Activated naive CD4-positive, alpha-beta T cell treated with anti-CD3 and anti-CD28 coated beads for 36 hours (primary cell): ENCODE data around the gene MYL7. TPM values are rescaled to one million over a fixed set of nuclear protein-coding genes. Genes with fewer than 3 reads are reported as not detected.

Experiments used
- CTCF ChIA-PET: fragments of 350-600 bp; sonication (Branson Sonifier 250); formaldehyde crosslinking; loops from one replicate; lab custom pipeline; 2021; ENCODE audit warnings: antibody characterized with exemption; lab: Charles Lee
- DNase-seq: peaks from one replicate; pipeline ENCODE4 v3.0.0-alpha.2; 2020
- H3K27ac Mint-ChIP-seq: one replicate; pipeline ENCODE4 v1.8.0; 2021; ENCODE audit warnings: mild to moderate bottlenecking, mixed read lengths
- H3K27me3 Mint-ChIP-seq: one replicate; pipeline ENCODE4 v1.8.0; 2021; ENCODE audit warnings: low read depth, mixed read lengths
- H3K36me3 Mint-ChIP-seq: one replicate; pipeline ENCODE4 v1.8.0; 2021; ENCODE audit warnings: low read depth, mixed read lengths
- H3K4me1 Mint-ChIP-seq: one replicate; pipeline ENCODE4 v1.8.0; 2021; ENCODE audit warnings: low read depth, mixed read lengths
- H3K4me3 Mint-ChIP-seq: one replicate; pipeline ENCODE4 v1.8.0; 2021; ENCODE audit warnings: mild to moderate bottlenecking, moderate library complexity, mixed read lengths
- H3K9me3 Mint-ChIP-seq: one replicate; pipeline ENCODE4 v1.8.0; 2021; ENCODE audit warnings: mixed read lengths
- intact Hi-C: fragments of 100-400 bp; cut with micrococcal nuclease; formaldehyde crosslinking; loops from one replicate; pipeline ENCODE4 v1.15.1; 2023
- total RNA-seq, 2 experiments: library from RNA; stranded (reverse); gene quantifications; one replicate each; pipeline ENCODE4 v1.2.3, GENCODE V29; 2021

MYL7 gene
- total RNA-seq, 2 experiments from 2014 or later: not detected

DNA sequence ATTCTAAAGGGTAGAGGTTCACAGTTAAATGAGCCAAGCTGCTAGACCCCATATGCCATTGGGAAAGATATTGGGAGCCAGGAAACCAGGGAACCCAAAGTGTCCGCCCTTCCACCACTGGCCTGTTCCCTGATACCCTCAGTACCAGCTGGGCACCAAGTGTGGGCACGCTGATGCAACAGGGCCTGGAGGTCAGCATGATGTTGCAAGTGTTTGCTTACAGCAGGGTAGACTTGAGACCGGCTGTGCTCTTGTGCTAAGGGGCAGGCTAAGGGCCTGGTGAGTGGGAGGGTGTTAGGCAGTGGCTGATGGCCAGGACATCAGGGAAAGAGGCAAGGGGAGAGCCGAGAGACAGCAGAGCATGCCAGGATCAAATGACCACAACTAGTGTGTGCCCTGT, 21.0 kb upstream of the MYL7 start:
- H3K4me3 Mint-ChIP-seq: no peak overlapping the region
- H3K36me3 Mint-ChIP-seq: no peaks in the 10 kb centered on the region
- H3K27me3 Mint-ChIP-seq: no peaks in the 10 kb centered on the region
- intact Hi-C loops: no loop called here
- no peak overlapping the region for H3K27ac Mint-ChIP-seq
- no peaks in the 10 kb centered on the region for H3K4me1 Mint-ChIP-seq
- DNase-seq: no peak
- CTCF ChIA-PET: no interaction called here
- H3K9me3 Mint-ChIP-seq: peaks cover 2% of the 10 kb centered on the region

DNA sequence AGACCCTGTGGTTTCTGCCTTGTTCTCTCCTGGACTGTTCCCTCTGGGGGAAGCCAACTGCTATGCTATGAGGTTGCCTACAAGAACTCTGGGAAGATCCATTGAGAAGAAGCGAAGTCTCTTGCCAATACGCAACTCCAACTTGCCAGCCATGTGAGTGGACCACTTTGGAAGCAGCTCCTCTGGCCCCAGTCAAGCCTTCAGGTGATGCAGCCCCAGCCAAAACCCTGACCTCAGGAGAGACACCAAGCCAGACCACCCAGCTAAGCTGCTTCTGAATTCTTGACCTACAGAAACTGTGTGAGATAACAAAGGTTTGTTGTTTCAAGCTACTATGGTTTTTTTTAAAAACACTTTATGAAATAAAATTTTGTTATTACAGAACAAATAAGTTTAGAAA, 20.2 kb upstream of the MYL7 start:
- Mint-ChIP-seq H3K27ac (no peak overlapping the region), H3K9me3 (peaks cover 2% of the 10 kb centered on the region), H3K4me3 (no peak overlapping the region), H3K36me3 (no peaks in the 10 kb centered on the region), H3K27me3 (no peaks in the 10 kb centered on the region), H3K4me1 (no peaks in the 10 kb centered on the region)
- intact Hi-C loops: no loop called here
- DNase-seq: no peak
- CTCF ChIA-PET: no interaction called here

DNA sequence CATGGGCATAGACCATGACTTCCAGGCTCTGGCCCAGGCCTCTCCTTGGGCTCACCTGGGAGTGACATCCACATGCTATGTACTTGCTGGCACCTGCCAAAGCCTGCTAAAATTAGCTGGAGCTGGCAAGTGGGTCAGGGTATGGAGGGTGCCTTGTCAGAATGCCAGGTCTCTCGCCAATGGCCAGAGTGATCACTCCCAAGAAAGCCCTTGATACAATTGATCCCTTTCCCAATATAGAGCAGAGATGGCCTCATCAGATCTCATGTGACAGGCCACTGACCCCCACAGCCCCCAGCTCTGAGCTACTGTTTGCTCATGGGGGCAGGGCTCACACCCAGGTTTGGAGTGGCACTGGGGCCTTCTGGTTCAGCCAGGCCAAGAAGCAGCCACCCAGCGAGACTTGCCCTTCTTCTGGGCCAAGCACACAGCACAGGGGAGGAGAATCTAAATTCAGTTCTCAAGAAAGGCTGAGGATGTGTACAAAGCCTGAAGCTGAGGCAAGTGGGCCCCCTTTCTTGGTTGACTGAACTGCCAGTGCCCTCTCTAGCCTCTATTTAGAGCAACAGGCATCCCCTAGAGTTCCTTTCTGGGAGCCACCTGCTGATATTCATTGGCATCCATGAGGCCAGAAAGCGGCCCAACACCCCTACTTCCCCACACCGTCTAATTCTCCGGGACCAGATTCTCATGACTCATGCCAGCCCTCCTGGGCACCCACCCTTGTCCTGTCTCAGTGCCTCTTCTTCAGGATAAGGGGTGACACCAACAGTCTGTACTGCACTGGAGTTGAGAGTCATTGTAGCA, 18.9 kb upstream of the MYL7 start:
- no peak for DNase-seq
- Mint-ChIP-seq H3K9me3 (peaks cover 2% of the 10 kb centered on the region), H3K36me3 (no peaks in the 10 kb centered on the region), H3K4me3 (no peak overlapping the region), H3K27ac (no peak overlapping the region), H3K27me3 (no peaks in the 10 kb centered on the region), H3K4me1 (no peaks in the 10 kb centered on the region)
- CTCF ChIA-PET: no interaction called here
- intact Hi-C loops: no loop called here

DNA sequence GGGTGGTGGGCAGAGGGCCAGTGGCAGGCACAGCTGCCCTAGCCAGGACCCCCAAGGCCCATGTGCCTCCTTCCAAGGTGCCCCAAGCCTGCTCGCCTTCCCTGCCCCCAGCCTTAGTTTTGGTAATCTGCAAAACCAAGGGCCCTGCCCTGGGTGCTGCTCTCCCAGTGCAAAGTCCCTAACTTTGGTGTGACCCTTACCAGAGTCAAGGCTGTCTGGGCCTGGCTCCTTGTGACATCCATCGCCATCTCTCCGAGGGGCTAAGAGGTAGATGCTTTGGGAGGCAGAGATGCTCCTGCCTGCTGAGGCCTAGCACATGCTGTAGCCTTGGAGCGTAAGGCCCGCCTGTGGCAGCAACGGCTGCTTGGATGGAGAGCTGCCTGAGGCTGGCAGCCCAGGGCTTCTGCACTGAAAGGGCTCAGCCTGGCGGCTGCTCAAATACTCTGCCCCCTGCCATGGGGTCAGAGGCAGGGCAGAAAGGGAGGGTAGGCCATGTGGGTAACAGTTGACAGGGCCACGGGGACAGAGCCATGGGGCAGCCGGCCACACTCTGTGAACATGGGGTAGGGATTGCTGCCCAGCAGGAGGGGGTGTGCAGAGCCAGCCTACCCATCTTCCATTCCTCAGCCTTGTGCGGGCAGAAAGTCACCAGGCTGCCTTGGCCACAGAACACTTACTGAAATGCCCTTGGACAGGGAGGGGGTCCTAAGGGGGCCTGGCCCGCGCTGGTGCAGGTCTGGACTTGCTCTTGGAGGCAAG, 17.9 kb upstream of the MYL7 start:
- Mint-ChIP-seq H3K9me3 (no peaks in the 10 kb centered on the region), H3K4me3 (no peak overlapping the region), H3K27me3 (no peaks in the 10 kb centered on the region), H3K27ac (no peak overlapping the region), H3K4me1 (no peaks in the 10 kb centered on the region), H3K36me3 (no peaks in the 10 kb centered on the region)
- intact Hi-C loops: no loop called here
- no peak for DNase-seq
- CTCF ChIA-PET: no interaction called here

DNA sequence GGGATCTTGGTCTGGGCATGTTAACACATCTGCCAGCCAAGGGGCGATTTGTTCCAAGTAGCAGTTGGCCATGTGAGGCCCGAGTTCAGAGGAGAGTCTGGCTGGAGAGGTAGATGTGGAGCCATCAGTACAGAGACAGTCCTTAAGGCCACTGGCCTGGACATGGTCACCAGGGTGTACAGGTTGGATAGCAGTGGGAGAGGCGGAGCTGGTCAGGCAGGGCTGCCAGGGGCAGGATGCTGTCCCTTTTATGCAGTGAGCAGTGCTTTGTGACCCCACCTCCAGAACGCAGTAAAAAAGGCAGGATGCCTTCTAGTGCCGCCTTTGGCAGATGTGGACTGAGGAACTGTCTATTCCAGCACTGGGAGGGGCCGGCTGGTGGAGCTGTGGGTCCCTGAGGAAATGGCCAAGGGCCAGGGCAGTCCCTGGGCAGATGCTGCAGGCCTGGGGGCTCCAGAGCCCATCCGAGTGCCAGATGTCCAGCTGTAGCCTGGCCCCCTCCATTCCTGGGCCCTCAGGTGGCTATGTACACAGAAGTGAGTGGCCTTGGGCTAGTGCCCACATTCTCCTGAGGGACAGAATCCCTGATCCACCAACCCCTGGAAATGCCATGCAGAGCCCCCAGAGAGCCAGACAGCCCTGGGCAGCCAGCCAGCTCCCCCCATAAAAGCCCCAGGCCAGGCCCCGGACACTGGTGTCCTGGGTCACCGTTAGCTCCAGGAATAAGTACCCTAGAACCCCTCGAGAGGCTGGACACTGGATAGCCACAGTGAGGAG, 17.2 kb upstream of the MYL7 start:
- intact Hi-C loops: no loop called here
- Mint-ChIP-seq H3K4me3 (no peak overlapping the region), H3K4me1 (no peaks in the 10 kb centered on the region), H3K27ac (no peak overlapping the region), H3K36me3 (no peaks in the 10 kb centered on the region), H3K9me3 (no peaks in the 10 kb centered on the region), H3K27me3 (no peaks in the 10 kb centered on the region)
- no peak for DNase-seq
- CTCF ChIA-PET: no interaction called here

DNA sequence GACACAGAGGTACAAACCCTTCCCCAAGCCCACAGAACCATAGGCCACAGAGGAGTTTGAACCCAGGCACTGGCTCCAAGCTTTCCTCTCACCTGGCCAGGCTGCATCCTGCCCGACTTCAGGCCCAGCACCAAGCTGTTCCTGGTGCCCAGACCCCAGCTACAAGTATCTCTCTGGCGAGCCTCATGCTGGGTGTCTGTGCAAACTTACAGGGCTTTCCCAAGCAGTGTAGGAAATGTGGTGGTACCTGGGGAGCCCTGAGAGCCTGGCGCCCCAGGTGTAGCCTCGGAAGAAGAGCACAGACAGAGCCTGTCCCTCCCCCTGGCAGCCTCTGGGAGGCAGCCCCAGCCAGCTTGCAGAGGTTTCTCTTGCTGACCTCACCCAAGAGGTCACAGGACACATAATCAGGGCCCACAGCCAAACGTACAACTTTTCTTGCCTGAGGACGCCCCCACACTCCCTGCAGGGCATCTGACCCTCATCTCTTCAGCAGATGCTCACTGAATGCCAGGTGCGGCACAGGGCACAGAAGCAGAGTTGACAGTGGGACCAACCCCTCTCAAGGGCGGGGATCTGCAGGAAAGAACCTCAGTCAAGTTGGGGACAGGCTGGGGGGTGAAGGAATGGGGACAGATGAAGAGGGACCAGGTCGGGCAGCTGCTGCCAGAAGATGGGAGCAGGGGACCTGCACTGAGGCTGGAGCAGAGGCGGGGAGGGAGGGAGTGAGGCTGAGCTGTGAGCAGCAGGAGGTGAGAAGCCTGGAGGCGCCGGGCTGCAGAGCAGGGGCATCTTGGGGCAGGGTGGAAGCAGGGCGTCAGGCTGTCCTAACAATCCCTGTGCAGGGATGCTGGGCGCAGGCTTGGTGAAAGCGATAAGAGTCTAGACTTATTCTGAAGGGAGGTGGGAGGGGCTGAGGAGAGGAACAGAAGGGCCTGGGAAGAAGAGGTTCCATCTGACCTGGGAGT, 16.3 kb upstream of the MYL7 start:
- no peak for DNase-seq
- H3K27me3 Mint-ChIP-seq: no peaks in the 10 kb centered on the region
- H3K4me1 Mint-ChIP-seq: no peaks in the 10 kb centered on the region
- H3K9me3 Mint-ChIP-seq: no peaks in the 10 kb centered on the region
- CTCF ChIA-PET: no interaction called here
- H3K27ac Mint-ChIP-seq: no peak overlapping the region
- intact Hi-C loops: no loop called here
- H3K4me3 Mint-ChIP-seq: no peak overlapping the region
- no peaks in the 10 kb centered on the region for H3K36me3 Mint-ChIP-seq

DNA sequence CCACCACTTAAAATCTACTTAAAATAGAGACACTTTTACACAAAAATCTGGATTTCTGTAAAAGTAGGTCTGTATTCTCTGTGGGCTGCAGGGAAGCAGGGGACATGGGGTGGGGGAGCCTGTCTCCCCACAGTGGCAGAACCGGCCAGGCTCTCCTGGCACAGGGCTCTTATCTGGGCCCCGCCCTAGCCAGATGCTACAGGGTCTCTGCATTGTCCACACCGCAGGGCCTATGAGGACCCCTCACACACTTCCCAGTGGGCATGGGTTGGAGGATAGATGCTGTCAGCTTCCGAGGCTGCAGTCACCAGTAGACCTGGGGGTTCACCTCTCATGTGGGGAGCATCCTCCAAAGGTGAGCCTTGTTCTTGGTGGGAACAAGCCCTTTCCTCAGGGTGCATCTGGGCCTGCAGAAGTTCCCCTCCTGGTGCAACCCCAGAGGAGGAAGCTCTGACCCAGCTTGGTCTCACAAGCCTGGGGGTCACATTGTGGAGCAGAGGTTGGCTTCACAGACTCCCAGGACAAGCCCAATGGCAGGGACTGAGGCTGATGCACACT, 15.4 kb upstream of the MYL7 start:
- H3K36me3 Mint-ChIP-seq: no peaks in the 10 kb centered on the region
- DNase-seq: no peak
- intact Hi-C loops: no loop called here
- CTCF ChIA-PET: no interaction called here
- H3K4me3 Mint-ChIP-seq: no peak overlapping the region
- H3K27me3 Mint-ChIP-seq: no peaks in the 10 kb centered on the region
- H3K27ac Mint-ChIP-seq: no peak overlapping the region
- H3K9me3 Mint-ChIP-seq: no peaks in the 10 kb centered on the region
- no peaks in the 10 kb centered on the region for H3K4me1 Mint-ChIP-seq

DNA sequence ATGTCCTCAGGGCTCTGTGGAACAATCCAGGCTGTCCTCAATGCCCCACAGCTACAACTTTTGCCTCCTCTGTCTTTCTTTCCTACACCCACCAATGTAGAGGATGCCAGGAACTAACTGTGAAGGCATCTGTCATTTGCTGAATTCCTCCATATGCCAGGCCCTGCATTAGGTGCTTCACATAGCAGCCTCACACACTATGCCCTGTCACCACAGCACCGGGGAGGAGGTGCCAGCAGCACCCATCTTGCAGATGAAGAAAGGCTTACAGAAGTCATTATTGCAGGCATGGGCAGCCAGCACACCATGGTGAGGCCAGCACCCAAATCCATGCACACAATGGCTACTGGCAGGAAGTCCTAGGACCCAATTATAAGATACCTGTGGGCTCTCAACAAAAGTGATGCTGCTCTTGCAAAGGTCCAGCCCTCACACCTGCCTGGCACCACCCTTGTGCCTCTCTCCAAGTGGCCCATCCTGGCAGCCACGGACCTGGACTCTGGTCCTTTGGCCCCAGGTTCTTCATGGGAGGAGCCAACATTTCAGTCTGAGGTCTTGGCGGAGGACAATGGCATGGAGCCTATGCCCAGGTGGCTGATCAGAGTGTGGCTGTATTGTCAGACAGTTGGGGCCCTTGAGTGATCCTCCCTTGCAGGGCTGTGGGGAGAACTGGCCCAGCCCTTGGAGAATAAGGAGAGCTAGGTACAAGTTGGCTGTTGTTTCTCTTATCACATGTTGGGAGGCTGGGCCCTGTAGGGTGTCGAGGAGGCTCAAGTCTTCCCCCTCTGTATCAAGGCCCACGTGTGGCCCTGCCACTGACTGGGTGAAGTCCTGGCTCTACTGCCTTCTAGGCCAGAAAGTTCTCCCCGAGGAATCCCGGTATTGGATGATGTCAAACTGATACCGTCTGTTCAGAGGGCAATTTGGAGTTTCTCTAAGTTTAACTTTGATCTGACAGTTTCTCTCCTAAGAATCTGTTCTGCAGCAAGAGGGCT, 14.4 kb upstream of the MYL7 start:
- no peak for DNase-seq
- Mint-ChIP-seq H3K27ac (no peak overlapping the region), H3K9me3 (no peaks in the 10 kb centered on the region), H3K4me1 (no peaks in the 10 kb centered on the region), H3K4me3 (no peak overlapping the region), H3K36me3 (no peaks in the 10 kb centered on the region), H3K27me3 (no peaks in the 10 kb centered on the region)
- CTCF ChIA-PET: no interaction called here
- intact Hi-C loops: no loop called here

DNA sequence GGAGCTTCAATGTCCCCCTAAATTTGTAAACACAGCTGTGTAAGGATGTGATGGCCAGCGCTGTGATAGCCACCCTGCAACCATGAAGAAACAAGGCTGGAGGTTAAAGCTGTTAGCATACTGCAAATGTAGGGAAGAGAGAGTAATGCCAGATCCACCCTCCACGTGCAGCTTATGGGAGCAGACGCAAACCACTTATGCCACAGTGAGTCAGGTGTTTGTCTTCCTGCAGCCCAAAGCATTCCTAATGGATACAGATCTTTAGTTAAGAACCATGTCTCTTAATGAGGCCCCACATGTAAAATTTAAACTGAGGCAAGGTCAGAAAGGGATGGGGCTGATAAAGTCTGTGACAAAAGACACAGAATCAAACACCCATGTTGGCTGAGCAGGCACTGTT, 13.6 kb upstream of the MYL7 start:
- no peak overlapping the region for H3K27ac Mint-ChIP-seq
- H3K4me3 Mint-ChIP-seq: no peak overlapping the region
- no peak for DNase-seq
- H3K4me1 Mint-ChIP-seq: no peaks in the 10 kb centered on the region
- H3K27me3 Mint-ChIP-seq: no peaks in the 10 kb centered on the region
- intact Hi-C loops: no loop called here
- no peaks in the 10 kb centered on the region for H3K9me3 Mint-ChIP-seq
- CTCF ChIA-PET: no interaction called here
- H3K36me3 Mint-ChIP-seq: no peaks in the 10 kb centered on the region

DNA sequence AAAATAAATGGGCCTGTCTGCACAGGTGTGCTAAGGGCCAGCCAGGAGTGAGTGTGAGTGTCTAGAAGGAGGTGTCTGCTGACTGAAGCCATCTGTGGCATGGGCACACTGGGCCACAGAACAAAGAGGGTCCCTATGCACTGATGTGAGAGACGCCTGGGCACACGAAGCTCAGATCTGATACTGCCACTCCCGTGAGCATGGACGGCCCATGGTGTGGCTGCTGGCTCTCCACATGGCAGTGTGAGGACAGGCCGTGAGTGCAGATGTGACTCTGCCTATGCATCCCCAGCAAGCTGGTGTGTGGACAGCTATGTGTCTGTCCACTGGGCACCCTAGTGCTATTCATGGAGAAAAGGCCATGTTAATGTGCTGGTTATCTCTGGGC, 12.8 kb upstream of the MYL7 start:
- H3K4me1 Mint-ChIP-seq: no peaks in the 10 kb centered on the region
- no peak for DNase-seq
- intact Hi-C loops: no loop called here
- H3K27ac Mint-ChIP-seq: no peak overlapping the region
- H3K9me3 Mint-ChIP-seq: no peaks in the 10 kb centered on the region
- H3K27me3 Mint-ChIP-seq: no peaks in the 10 kb centered on the region
- CTCF ChIA-PET: no interaction called here
- H3K36me3 Mint-ChIP-seq: no peaks in the 10 kb centered on the region
- no peak overlapping the region for H3K4me3 Mint-ChIP-seq
